IPS-20b (cell line): ENCODE measurements around the gene SRGN.
"Not testable (repeated sequence)": the region's sequence is repeated elsewhere in the genome, so short reads cannot be mapped to it uniquely, and the experiment has no call there.

Experiments used
- H3K27ac ChIP-seq: one replicate; pipeline ENCODE4 v1.5.1; 2013; ENCODE audit warnings: low read length
- H3K27me3 ChIP-seq: 2 replicates; pipeline ENCODE4 v1.6.1; 2013; ENCODE audit warnings: mild to moderate bottlenecking, low read length, inconsistent platforms; ENCODE audit not compliant: insufficient read depth
- H3K36me3 ChIP-seq: 2 replicates; pipeline ENCODE4 v1.6.1; 2013; ENCODE audit warnings: low read depth, mild to moderate bottlenecking, inconsistent platforms, low read length, moderate library complexity; ENCODE audit not compliant: insufficient read depth
- H3K4me1 ChIP-seq: 2 replicates; pipeline ENCODE4 v1.6.1; 2013; ENCODE audit warnings: mild to moderate bottlenecking, control low read depth, inconsistent platforms, low read length, moderate library complexity; ENCODE audit not compliant: insufficient read depth
- H3K4me3 ChIP-seq: 2 replicates; pipeline ENCODE4 v1.5.1; 2013; ENCODE audit warnings: mild to moderate bottlenecking, low read length, inconsistent platforms
- H3K9ac ChIP-seq: 2 replicates; pipeline ENCODE4 v1.6.1; 2013; ENCODE audit warnings: low read depth, mild to moderate bottlenecking, inconsistent platforms, low read length, moderate library complexity
- H3K9me3 ChIP-seq: 2 replicates; pipeline ENCODE4 v1.6.1; 2013; ENCODE audit warnings: mild to moderate bottlenecking, low read depth, low read length, inconsistent platforms; ENCODE audit not compliant: insufficient read depth

Gene SRGN, protein sequence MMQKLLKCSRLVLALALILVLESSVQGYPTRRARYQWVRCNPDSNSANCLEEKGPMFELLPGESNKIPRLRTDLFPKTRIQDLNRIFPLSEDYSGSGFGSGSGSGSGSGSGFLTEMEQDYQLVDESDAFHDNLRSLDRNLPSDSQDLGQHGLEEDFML

DNA sequence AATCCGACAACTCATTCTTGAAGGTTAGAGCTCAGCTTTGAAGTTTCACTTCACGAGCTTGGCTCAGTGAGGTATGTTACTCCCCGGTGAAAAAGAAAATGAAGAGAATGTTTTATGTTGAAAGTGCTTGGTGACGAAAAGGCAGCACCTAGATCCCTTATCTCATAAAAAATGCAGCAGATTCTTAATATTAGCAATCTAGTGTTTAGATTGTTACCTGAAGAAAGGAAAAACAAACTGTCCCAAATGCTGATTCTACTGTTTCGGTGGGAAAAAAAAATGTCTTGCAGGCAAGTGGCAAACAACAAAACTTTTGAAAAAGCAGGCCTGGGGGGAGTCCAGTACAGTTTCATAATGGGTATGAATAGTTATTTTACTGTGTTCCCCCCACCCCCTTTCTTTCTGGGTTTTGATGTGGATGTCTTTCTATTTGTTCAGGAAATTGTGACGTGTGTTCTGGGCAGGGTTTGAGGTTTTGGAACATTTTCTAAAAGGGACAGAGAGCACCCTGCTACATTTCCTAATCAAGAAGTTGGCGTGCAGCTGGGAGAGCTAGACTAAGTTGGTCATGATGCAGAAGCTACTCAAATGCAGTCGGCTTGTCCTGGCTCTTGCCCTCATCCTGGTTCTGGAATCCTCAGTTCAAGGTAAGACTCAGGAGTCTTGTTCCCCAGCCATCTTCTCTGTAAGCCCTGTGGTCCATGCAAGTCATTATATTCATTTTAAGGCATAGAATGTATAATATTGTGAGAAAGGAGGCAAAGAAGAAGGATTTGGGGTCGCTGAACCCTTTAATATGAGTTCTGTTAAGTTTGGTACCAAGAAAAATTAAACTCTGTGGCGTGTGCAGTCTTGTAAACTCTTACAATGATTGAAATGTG is at the start of gene SRGN:
Gene SRGN, plus strand, starts transcription at position 514 of the 881 bp plus-strand sequence. Its CDS starts 55 bp downstream, at position 569.
- Histone ChIP-seq H3K36me3 (no peaks in the 10 kb centered on the region), H3K9me3 (no peaks in the 10 kb centered on the region), H3K4me1 (peaks cover 7% of the 10 kb centered on the region; the same call in 1 of the 2 replicates), H3K4me3 (no peak within 1 kb of the TSS), H3K27ac (no peak within 1 kb of the TSS), H3K27me3 (no peaks in the 10 kb centered on the region), H3K9ac (no peak within 1 kb of the TSS)

- not testable (repeated sequence) for H3K36me3 ChIP-seq, H3K9me3 ChIP-seq, H3K4me1 ChIP-seq, H3K9ac ChIP-seq, H3K4me3 ChIP-seq, H3K27me3 ChIP-seq, H3K27ac ChIP-seq
These were observed 47.0 kb upstream of the SRGN start for GRCh38 chr10:69040904-69041303.

GRCh38 chr10:69042417-69042816 is 45.5 kb upstream of the SRGN start:
- Histone ChIP-seq H3K9ac (no peak overlapping the region), H3K9me3 (no peaks in the 10 kb centered on the region), H3K4me1 (no peaks in the 10 kb centered on the region), H3K27me3 (no peaks in the 10 kb centered on the region), H3K36me3 (no peaks in the 10 kb centered on the region), H3K27ac (no peak overlapping the region), H3K4me3 (no peak overlapping the region)

DNA sequence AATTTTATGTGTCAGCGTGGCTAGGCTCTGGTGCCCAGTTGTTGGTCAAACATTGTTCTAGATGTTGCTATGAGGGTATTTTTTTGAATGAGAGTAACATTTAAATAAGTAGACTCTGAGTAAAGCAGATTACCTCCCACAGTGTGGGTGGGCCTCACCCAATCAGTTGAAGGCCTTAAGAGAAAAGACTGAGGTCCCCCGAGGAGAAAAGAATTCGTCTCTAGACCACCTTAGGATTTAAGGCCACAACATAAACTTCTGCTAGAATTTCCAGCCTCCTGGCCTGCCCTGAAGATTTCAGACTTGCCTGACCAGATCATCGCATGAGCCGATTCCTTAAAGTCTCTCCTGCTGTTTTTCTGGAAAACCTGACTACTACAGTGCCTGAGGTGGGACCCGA is 45.1 kb upstream of the SRGN start:
- H3K9me3 ChIP-seq, result no peaks in the 10 kb centered on the region
- H3K4me3 ChIP-seq, result no peak overlapping the region
- H3K27me3 ChIP-seq, result no peaks in the 10 kb centered on the region
- no peaks in the 10 kb centered on the region for H3K36me3 ChIP-seq
- no peak overlapping the region for H3K9ac ChIP-seq
- no peaks in the 10 kb centered on the region for H3K4me1 ChIP-seq
- no peak overlapping the region for H3K27ac ChIP-seq

DNA sequence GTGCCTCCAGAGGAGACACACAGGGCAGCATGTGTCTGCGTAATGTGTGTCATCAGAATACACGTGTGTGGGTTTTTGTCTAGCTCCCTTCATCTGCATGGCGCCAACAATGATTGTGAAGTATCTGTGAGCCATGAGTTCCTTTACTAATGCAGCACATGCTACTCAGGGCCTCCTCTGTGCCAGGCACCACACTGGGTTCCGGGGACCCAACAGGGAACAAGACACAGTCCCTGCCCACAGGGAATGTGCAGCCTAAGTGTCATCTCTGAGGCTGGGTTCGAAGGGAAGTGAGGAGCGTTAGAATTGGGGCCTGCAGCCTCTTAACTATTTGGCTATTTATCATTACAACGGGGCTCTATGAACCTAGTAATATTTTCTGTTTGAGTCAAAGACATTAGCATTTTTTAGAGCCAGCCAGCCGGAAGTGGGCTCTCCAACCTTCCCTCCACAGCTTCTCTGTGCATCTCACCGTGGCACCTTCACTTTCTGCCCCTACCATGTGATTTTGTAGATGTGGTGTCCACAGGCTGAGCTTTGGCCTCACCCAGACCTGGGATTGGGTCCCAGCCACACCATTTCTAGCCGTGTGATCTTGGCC is 43.9 kb upstream of the SRGN start:
- H3K9me3 ChIP-seq, result no peaks in the 10 kb centered on the region
- no peaks in the 10 kb centered on the region for H3K4me1 ChIP-seq
- no peak overlapping the region for H3K9ac ChIP-seq
- H3K36me3 ChIP-seq, result no peaks in the 10 kb centered on the region
- H3K4me3 ChIP-seq, result no peak overlapping the region
- H3K27me3 ChIP-seq, result no peaks in the 10 kb centered on the region
- H3K27ac ChIP-seq, result no peak overlapping the region

DNA sequence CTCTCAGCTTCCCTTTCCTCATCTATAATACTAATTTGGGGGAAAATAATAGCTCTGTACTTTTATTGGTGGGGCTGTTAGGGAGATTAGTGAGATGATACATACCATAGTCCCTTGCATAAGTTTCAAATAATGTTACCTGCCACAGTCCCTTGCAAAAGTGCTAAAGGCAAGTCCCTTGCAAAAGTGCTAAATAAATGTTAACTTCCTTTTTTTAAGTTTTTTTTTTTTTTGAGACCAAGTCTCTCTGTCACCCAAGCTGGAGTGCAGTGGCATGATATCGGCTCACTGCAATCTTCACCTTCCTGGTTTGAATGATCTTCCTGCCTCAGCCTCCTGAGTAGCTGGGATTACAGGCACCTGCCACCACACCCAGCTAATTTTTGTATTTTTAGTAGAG is 43.4 kb upstream of the SRGN start:
- no peak overlapping the region for H3K4me3 ChIP-seq
- H3K27ac ChIP-seq, result no peak overlapping the region
- H3K9me3 ChIP-seq, result no peaks in the 10 kb centered on the region
- no peaks in the 10 kb centered on the region for H3K4me1 ChIP-seq
- no peaks in the 10 kb centered on the region for H3K36me3 ChIP-seq
- H3K9ac ChIP-seq, result no peak overlapping the region
- no peaks in the 10 kb centered on the region for H3K27me3 ChIP-seq

DNA sequence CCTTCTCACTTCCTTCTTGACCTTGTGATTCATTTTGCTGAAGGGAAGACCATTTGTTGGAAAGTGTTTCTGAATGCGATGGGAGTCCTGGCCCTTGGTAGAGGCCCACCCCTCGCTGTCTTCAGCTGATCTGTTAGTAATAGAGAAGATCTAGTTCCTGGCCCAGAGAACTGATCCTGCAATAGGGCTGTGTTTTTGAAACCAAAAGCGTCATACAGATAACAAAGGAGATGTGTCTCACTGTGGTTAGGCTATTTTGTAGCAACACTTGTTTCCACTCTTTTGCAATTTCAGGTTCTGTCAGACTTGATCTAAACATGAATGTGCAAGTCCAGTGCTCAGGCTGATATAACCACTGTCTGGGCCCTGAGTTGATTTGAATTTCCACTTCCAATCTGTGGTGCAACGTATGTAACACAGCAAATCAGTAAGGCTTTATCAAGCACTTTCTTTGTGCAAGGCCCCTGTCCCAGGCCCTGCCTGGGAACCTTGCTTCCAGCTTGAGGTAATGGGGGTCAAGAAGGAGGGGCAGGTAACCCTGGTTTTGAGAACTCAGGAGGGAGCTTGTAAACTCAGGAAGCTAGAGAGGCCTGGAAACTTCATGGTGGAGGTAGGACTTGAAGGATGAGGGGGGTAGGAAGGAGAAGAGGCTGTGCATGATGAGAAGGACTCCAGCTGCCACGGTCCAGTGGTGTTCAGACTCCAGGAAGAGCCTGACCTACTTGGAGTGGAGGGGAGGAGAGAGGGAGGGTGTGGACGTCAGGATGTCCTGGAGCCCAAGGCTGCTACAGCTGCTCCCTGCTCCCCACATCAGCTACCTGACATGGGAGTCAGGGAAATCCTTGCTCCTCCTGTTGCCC is 42.2 kb upstream of the SRGN start:
- H3K9ac ChIP-seq, result no peak overlapping the region
- H3K9me3 ChIP-seq, result no peaks in the 10 kb centered on the region
- no peaks in the 10 kb centered on the region for H3K4me1 ChIP-seq
- H3K4me3 ChIP-seq, result no peak overlapping the region
- no peaks in the 10 kb centered on the region for H3K27me3 ChIP-seq
- H3K36me3 ChIP-seq, result no peaks in the 10 kb centered on the region
- H3K27ac ChIP-seq, result no peak overlapping the region

- Histone ChIP-seq H3K36me3 (no peaks in the 10 kb centered on the region), H3K4me1 (peaks cover 4% of the 10 kb centered on the region; the same call in 1 of the 2 replicates), H3K9ac (no peak overlapping the region), H3K9me3 (no peaks in the 10 kb centered on the region), H3K4me3 (no peak overlapping the region), H3K27ac (no peak overlapping the region), H3K27me3 (no peaks in the 10 kb centered on the region)
These were observed 40.6 kb upstream of the SRGN start for GRCh38 chr10:69047111-69047832.

- Histone ChIP-seq H3K4me3 (no peak overlapping the region), H3K9ac (no peak overlapping the region), H3K27ac (no peak overlapping the region), H3K4me1 (peaks cover 7% of the 10 kb centered on the region; the same call in 1 of the 2 replicates), H3K36me3 (no peaks in the 10 kb centered on the region), H3K27me3 (no peaks in the 10 kb centered on the region), H3K9me3 (no peaks in the 10 kb centered on the region)
These were observed 39.8 kb upstream of the SRGN start for GRCh38 chr10:69048103-69048502.

GRCh38 chr10:69049566-69049961 is 38.3 kb upstream of the SRGN start:
- no peaks in the 10 kb centered on the region for H3K27me3 ChIP-seq
- no peaks in the 10 kb centered on the region for H3K9me3 ChIP-seq
- no peak overlapping the region for H3K9ac ChIP-seq
- peaks cover 7% of the 10 kb centered on the region; the same call in 1 of the 2 replicates for H3K4me1 ChIP-seq
- H3K4me3 ChIP-seq, result no peak overlapping the region
- H3K27ac ChIP-seq, result no peak overlapping the region
- H3K36me3 ChIP-seq, result no peaks in the 10 kb centered on the region

DNA sequence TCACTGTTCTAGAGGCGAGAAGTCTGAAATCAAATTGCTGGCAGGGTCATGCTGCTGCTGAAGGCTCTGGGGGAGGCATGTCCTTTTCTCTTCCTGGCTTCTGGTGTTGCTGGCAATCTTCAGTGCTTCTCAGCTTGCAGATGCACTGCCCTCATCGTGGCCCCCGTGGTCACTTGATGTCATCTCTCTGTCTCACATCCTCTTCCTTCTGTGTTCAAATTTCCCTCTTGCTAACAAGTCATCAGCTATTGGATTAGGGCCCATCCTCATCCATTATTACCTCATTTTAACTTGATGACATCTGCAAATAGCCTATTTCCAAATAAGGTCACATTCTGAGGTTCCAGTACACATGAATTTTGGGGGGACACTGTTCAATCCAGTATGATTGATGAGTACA is 36.6 kb upstream of the SRGN start:
- no peaks in the 10 kb centered on the region for H3K27me3 ChIP-seq
- no peaks in the 10 kb centered on the region for H3K36me3 ChIP-seq
- H3K9me3 ChIP-seq, result no peaks in the 10 kb centered on the region
- no peak overlapping the region for H3K9ac ChIP-seq
- peaks cover 7% of the 10 kb centered on the region; the same call in 1 of the 2 replicates for H3K4me1 ChIP-seq
- no peak overlapping the region for H3K4me3 ChIP-seq
- no peak overlapping the region for H3K27ac ChIP-seq
